GM21447 (cell line): Measurements from ENCODE around the gene STK11.
A peak's percentile ranks its signal among the peaks of the same experiment; 100 is the strongest.

Experiments used
- ATAC-seq: cut with Tn5 transposase; IDR thresholded peaks from one replicate; pipeline ENCODE4 v1.9.1; 2021; ENCODE audit not compliant: unreplicated experiment

STK11 gene

DNA sequence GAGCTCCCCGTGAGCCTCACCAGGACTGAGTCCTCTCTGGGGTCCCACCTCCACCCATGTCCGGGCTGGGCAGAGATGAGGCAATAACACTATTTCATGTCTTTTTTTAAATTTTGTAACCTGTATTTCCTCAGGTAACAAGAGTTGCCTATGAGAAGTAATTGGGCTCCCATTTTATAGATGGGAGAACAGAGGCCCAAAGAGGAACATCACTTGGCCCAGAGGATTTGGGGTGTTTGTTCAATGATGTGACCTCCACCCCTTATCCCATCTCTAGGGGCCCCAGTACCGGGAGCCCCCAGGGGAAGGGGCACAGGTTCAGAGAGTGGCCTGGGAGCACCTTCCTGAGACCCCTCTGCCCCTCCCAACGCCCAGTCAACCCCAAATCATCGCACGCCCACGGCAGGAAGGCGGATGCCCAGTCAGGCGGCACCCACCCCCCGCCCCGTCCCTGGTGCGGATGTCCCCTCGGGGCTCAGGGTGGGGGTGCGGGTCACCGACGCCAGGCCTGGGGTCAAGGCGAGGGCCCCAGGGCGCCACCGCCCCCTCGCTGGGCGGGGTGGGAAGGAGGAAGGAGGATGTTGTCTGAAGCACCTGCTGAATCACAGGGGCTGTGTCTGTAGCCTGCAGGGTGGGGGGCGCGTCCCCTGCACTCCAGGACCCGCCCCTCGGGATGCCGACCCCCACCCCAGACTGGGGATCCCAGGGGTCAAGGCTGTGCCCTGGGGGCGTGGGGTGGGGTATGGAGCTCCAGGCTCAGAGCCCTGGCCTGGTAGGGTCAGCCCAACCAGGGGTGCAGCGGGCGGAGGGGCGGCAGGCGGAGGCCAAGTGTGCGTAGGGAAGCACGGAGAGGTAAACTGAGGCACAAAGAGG lies 54.5 kb downstream of the STK11 start:
- ATAC-seq, result peak; percentile 18

DNA sequence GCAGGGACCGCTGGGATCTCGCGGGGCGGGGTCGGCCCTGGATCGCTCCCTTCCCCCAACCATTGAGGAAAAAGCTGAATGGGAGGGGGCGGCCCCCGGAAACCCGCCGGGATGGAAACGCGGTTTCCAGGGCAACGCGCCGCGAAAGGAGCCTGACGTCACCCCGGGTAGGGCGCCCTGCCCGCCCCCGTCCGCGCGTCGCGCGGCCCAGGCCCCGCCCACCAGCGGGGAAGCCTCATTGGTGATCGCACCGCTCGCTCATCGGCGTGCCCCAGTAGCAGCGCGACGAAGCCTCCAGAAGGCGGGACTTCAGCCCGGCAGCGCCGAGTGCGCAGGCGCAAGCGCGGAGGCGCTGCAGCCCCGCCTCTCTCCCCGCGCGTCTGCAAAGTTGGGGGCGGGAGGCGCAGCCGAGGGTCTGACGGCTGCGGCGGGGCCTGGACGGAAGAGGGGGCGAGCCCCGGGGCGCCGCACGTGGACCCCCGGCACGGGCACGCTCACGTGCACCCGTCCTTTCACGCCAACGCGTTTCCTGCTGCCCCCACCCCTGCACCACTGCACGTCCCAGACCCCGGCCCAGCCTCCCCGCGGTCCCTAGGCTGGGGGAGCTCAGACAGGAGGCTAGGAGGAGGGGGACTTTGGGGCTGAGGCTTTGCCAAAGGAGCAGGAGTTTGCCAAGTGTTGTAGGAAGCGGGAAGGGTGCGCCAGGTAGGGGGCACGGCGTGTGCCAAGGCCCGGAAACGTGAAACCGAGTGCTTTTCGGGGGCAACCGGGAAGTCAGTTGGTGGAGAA lies 55.4 kb downstream of the STK11 start:
- ATAC-seq, result peak; percentile 40

DNA sequence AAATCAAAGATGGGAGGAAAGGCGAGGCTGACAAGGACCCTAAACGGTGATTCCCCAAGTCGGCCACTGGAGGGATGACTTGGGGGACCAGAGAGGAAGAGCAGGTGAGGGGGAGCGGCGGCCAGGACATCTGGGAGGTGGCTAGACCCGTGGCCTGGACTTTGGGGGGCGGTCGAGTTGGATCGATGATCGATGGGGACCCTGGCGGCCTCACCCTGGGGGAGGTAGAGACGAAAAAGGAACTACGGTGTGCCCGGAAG lies 55.9 kb downstream of the STK11 start:
- ATAC-seq, result no peak

DNA sequence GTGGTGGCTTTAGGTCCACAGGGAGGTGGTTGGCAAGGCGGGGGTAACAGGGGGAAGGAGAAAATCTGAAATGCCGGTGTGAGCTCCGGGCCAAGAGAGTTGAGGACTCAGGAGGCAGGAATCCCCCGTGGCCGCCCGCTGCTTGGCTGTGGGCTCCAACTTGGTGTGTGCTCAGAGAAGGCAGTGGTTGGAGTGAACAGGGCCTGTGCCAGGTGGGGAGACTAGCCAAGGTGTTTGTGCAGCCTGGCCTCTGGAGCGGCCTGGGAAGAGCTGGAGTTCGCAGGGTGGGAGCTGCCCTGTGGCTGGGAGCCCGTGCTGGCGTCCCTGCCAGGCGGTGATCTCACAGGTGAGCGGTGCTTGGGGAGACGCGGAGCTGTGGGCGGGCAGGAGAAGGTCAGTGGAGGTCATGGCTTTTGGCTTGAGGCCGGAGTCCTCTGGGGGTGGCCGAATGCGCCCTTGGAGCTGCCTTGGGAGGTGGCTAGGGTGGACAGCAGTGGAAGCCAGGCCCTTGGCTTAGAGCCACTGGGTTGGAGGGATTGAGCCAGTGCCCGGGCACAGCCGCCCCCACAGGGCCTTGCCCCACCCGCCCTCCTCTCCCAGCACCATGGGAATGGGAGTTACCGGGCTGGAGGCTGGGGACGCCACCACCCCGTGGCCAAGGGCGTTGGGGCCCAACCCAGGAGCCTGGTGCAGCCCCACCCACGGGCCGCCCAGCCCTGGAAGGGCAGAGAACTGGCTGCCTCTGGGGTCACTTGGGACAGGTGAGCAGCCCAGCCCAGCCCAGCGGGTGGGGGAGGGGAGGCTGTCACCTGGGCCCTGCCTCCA lies 56.4 kb downstream of the STK11 start:
- no peak for ATAC-seq

DNA sequence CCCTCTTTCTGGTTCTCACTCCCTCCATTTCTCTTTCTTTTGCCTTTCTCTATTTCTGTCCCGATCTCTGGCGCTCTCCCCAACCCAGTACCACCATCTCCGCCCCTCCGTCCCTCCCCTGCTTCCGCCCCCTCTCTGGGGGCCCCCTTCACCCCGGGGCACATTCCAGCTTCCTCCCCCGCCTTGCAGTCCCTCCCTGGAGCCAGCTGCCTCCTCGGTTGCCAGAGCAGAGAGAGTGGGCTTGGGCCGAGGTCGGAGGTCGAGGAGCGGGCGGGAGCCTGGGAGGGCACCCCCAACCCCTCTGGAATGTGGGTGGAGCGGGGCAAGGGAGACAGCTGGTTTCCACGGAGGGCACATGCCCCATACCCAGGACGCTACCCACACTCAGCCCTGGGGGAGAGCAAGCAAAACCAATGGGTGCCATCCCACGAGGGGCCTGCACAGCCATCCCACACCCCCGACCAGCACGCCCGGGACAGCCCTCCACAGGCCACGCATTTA lies 57.1 kb downstream of the STK11 start:
- ATAC-seq, result no peak

DNA sequence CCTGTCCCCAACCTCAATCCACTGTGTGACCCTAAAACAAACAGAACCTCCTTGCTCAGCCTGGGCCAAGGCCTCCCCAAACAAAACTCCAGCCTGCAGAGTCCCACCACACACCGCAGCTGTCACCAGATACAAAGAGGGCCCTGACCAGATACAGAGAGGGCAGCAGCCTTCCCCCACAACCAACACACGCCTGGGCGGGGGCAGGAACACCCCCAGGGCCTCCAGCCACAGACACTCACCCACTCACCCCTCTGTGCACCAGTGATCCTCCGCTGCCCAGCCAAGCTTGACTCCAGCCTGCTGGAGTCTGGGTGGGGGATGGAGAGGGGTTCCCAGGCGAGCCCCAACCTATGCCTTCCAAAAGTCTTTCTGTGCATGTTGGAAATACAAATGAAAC lies 57.6 kb downstream of the STK11 start:
- no peak for ATAC-seq

DNA sequence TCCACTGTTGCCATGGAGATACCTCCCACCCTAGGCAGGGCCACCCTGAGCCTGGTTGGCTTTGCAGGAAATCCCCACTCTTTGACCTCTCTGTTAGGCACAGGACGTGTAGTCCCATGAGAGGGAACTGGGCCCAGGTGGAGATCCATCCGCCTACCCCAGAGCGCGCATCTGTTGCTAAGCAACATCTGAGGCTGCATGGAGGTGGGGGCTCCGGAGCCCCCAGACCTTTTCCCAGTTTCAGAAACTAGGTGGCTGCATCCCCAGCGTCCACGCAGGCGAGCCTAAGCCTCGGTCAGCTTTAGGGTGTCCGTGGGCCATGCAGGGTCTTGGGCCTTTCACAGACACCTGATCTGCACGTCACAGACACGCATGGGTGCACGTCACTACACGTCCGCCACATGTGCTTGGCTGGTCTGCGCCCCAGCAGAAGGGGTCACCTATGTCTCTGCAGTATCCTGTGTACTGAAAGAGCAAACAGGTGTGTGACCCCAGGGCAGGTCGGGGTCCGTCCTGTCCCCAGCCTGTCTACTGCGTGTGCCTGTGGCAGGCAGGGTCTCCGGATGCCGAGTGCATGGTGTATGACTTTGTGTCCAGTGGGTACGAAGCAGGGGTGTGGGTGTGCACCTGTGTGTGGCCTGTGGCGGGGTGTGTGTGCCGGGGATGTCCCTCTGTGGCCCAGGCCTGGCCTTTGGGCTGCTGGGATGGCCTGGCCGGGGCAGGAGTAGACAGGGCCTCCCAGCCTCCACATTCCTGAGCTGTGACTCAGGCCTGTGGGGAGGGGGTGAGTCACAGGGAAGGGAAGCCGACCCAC lies 59.4 kb downstream of the STK11 start:
- no peak for ATAC-seq

DNA sequence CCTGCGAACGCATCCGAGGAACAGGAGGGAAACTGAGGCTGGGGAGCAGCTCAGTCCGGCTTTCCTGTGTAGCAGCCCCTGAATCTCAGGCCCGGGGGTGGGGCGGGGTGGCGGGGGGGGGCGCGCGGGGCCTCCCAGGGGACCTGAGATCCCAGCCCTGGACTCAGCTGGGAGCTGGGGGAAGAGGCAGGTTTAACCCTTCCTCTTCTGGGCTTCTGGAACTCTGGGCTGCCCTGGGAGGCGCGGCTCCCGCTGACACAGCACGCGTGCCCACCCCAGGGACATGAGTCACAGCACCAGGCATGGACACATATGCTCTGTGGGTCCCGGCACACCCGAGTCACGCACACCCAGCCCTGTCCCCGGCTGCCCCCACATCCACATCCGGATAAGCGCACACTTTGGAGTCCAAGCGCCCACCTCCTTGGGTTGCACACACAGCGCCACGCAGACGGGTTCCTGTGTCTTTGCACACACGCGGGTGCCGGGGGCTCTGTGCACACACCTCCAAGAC lies 60.1 kb downstream of the STK11 start:
- ATAC-seq, result no peak

DNA sequence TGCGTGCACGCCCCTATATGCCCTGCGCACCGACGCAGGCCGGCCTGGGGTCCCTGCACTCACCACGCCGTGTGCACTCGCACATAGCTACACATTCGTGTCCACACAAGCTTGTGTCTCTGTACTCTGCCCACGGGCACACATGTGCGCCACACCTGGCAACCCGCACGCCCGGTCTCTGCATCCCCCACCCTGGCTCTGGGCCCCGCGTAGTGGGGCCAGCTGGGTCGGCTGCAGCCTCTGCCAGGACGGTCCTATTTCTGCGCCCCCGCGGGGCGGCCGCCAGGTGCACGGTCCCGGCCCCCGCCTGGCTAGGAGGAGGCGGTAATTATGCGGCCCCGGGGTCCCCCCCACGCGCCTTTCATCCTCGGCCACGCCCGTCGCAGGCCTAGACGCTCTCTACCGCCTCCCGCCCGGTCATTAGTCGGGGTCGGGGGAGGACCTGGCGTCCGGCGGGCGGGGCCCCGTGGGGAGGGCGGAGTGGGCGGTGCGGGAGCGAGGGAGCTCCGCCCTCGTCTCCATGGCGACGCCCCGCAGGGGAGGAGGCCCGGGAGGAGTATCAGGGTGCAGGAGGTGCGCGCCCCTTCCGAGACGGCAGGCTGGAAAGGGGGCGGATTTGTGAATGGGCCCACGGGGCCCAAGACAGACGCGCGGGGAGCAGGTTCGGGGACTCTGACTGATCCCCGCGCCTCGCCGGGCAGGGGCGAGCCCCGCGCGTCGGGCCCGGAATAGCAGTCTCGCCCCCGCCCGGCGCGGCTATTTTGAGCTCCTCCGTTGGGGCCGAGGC lies 60.7 kb downstream of the STK11 start:
- no peak for ATAC-seq

DNA sequence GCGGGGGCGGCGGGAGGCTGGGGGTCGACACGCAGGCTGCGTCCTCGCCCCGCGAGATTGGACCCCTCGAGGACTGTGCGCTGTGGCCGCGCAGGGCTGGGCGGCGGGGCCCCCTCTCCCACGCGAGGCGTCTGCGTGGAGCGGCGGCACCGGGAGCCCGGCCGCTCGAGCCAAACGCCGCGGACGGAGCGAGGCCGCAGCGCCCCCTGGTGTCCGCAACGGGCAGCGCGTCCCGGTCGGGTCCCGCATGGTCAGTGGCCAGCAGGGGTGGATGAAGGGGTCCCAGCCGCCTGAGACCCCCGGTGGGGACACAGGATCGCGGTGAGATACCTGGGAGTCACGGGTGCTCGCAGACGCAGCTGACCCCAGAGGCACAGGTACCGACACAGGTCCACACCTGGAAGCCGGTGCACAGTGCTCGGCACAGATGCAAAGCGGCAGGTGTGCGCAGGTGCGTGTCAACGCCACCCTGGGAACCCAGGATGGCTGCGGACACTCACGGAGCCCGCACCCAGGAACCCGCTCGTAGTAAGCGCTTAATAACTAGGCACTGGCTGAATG lies 61.4 kb downstream of the STK11 start:
- ATAC-seq, result no peak

DNA sequence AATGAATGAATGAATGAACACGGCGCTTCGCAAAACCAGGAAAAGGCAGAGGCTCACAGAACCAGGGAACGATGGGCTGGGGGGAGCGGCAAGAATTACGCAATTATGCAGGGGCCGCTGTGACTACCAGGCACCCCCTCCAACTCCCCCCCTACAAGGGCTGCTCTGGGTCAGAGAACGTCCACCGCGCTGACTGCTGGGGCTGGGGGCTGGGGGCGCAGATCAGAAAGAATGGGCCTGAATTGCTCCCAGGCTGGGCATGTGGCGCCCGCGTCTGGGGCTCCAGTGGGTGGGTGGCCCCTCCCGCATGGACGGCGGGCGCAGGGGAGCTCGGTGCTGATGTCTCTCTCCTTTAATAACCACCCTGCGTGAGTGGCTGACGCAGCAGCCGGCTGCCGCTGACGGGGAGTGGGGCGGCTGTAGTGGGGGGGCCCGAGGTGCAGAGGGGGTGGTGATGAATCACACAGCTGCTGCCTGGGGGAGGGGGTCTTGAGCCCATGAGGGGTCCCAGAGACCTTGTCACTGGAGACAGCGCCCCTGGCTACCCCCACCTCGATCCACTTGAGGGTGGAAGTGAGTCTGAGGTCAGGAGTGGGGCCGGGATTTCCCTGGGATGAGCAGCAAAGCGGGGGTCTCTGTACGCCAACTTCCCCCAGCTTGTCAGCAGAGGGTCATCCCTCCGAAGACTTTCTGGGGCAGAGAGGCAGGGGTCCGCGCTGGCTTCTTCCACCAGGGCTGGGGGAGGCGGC lies 62.1 kb downstream of the STK11 start:
- no peak for ATAC-seq

DNA sequence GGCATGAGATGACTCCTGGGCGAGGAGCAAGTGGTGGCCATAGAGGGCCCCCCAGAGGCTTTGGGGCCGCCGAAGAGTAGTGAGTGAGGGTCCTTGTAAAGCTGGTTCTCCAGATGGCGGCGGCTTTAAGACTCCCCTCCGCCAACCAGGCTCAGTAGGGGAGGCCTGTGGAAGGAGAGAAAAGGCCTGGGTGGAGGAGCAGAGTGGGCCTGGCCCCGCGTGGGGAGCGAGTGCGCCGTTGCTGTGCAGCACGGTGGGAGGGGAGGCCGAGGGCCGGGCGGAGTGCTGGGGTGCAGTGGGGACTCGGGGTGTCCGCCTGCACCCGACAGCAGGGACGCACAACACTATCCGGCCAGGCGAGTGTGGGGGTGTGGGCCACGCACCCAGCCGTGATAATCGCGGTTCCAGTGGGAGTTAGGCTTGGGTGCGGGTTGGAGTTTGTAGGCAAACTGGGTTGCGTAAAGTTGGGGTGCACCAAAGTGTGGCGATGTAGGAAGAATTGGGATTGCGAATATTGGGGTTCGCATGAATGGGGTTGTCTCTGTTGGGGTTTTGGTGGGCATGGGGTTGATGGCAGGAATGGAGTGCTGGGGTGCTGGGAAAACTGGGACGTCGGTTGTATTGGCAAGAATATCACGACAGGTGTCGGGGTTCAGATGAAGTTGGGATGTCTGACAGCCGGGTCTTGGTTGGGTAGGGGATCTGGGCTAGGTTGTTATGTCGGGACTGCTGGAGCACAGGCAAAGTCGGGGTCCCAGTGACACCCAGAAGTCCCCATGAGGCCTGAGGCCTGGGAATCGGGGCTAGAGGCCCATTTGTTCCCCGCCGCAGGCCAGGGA lies 62.9 kb downstream of the STK11 start:
- ATAC-seq, result no peak

DNA sequence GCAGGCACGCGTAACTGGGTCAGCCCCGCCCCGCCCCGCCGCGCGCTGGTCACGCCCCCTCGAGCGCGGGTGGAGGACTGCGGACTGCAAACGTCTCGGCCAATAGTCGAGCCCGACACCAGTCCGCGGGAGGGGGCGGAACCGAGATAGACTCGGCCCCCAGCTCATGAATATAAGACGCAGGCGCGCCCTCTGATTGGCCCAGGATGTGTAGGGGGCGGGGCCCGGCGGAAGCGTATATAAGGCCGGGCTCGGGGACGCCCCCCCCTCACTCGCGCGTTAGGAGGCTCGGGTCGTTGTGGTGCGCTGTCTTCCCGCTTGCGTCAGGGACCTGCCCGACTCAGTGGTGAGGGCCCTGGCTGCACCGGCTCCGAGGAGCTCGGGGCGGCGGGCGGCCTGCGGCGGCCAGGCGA lies 63.5 kb downstream of the STK11 start, which contains the start of gene CIRBP:
CIRBP (plus strand) TSS at position 268 of the 413 bp plus-strand sequence. CDS start 1,602 bp downstream, outside the sequence.
- ATAC-seq, result peak; percentile 44

DNA sequence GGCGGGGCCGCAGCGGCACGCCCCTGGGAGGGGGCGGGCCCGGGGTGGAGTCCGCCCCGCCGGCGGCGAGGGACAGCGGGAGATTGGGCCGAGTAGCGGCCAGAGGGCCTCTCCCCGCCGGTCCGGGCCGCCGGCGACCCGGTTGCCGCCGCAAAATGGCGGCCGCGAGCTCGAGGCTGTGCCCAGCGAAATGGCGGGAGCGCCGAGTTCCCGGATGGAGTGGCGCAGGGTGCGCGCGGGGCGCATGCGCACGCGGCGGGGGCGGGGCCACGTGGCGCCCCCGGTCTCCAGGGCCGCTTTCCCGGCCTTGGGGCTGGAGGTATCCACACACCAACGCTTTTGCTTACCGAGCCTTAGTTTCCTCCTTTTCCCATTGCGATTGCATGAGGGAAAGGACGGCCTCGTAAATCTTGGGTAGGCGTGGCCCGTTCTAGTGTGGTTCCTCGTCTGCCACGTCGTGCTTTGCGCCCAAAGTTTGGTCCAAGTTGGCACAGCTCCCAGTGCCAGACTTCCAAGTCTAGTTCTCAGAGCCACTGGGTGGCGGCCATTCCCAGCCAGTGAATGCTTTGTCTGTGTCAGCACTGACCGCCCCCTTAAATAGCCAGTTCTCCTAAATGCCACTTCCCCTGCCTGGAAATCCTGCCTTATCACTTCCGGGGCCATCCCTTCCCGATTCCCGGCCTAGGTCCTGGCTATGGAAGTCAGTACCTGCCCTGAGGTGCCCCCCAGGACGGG lies 64.1 kb downstream of the STK11 start:
- peak; percentile 20 for ATAC-seq

DNA sequence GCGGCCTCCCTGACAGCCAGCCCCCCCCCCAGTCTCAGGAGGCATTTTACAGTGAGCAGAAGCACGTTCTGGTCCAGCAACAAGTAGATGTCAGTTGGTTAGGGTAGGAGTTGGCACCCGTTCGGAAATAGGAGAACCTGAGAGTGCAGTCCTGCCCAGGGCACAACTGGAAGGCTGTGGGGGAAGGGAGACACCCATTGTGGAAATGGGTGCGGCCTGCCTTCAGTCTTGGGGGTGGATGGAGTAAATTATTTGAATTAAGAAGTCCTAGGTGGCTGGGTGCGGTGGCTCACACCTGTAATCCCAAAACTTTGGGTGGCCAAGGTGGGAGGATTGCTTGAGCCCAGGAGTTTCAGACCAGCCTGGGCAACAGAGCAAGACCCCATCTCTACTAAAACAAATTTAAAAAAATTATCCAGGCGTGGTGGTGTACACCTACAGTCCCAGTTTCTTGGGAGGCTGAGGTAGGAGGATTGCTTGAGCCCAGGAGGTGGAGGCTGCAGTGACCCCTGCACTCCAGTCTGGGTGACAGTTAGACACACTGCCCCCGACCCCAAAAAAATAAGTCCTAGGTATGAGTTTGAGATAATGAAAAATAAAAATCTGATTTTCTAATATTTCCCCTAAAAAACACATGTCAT lies 64.8 kb downstream of the STK11 start:
- ATAC-seq, result no peak

DNA sequence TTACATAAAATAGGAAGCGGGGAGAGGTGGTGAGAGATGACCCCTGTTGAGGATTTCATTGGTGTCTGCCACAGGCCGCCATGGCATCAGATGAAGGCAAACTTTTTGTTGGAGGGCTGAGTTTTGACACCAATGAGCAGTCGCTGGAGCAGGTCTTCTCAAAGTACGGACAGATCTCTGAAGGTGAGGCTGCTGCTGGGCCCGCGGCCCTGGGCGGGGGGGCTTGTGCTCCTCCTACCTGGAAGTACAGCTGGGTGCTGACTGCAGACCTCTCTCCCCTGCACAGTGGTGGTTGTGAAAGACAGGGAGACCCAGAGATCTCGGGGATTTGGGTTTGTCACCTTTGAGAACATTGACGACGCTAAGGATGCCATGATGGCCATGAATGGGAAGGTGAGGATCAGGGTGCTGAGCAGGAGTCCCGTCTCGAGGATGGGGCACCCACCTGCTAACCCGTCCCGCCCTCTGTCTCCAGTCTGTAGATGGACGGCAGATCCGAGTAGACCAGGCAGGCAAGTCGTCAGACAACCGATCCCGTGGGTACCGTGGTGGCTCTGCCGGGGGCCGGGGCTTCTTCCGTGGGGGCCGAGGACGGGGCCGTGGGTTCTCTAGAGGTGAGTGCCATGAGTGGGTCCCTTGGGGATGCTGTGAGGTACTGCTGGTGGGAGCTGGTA lies 65.4 kb downstream of the STK11 start:
- no peak for ATAC-seq
